Activated T-cell treated with anti-CD3 and anti-CD28 coated beads, Interleukin-2, amount 50 U/mL, for 48 hours (primary cell): ENCODE measurements around the gene CHAC2.
"Not testable (repeated sequence)": the region's sequence is repeated elsewhere in the genome, so short reads cannot be mapped to it uniquely, and the experiment has no call there.

Experiments used
- DNase-seq, 2 experiments: peaks; one replicate each; pipeline ENCODE4 v3.0.0-alpha.2; 2020

CHAC2 gene

DNA sequence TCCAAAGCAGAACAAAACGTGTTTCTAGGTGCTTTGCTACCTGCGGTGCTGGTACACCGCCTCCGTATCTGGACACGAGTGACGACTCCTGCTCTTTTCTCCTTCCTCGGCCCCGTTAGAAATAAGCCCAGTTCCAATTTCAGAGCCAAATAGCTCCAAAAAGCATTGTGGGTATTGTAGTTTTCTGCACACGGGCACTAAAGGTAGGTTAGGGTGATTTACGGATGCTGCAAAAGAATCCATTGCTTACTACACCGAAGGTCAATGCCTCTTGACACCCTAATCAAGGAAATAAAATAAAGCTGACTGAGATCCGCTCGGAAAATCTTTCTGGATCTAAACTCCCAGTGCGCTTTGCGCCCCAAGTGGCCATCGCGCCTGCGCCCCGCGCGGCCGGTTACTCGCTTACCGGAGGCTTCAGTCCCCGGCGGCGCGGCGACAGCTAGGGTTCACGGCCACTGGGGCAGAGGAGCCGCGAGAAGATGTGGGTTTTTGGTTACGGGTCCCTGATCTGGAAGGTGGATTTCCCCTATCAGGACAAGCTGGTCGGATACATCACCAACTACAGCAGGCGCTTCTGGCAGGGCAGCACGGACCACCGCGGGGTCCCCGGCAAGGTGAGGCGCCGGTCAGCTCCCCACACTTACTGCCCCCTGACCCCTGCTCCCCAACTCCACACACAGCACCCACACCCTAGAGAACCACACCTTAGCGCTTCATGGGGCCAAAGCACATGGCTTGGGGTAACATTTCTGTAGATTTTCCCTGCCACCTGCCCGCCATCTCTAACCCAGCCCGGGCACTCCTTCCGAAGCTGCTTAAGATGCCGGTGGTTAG is at the start of gene CHAC2:
TSS of gene CHAC2 (plus strand) at position 400 of the 837 bp plus-strand sequence. CDS start at position 483, 83 bp downstream.
- peak; percentile 89 to 90 for DNase-seq

DNA sequence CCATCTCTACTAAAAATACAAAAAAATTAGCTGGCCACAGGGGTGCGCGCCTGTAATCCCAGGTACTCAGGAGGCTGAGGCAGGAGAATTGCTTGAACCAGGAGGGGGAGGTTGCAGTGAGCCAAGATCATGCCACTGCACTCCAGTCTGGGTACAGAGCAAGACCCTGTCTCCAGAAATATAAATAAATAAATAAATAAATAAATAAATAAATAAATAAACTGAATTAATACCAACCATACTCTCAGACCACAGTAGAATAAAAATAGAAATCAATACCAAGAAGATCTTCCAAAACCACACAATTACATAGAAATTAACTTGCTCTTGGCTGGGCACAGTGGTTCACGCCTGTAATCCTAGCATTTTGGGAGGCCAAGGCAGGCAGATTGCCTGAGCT is 46.7 kb upstream of the CHAC2 start:
- DNase-seq: not testable (repeated sequence)

DNA sequence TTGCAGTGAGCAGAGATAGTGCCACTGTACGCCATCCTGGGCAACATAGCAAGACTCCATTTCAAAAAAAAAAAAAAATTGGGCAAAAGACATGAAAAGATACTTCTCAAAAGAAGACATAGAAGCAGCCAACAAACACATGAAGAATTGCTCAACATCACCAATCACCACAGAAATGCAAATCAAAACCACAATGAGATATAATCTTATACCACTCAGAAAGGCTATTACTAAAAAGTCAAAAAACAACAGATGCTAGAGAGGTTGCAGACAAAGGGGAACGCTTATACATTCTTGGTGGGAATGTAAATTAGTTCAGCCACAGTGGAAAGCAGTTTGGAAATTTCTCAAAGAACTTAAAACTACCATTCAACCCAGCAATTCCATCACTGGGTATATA is 43.1 kb upstream of the CHAC2 start:
- no peak for DNase-seq

- no peak for DNase-seq
Observed at GRCh38 chr2:53725662-53726061, 41.9 kb upstream of the CHAC2 start.

GRCh38 chr2:53727921-53728320 is 39.7 kb upstream of the CHAC2 start:
- DNase-seq: no peak

- DNase-seq: no peak
Observed at GRCh38 chr2:53729143-53729762, 38.4 kb upstream of the CHAC2 start.

GRCh38 chr2:53737091-53737490 is 30.5 kb upstream of the CHAC2 start:
- DNase-seq: no peak

DNA sequence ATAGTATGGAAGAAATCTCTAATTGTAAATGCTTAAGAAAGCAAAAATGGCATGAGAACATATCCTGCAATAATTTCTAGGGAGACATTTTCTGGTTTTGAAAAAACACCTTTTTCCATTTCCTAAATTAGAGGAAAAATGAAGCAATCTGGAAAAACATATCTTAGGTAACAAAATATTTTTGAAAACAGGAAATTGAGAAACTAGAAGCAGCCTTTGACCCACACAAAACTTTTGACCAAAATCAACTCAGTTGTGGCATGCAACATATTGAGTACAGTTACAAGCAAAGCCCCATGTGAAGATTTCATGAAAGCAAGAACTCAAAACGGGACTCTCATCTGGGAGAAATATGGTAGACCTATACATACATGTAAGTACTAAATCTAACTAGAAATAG is 28.6 kb upstream of the CHAC2 start:
- DNase-seq: no peak

DNA sequence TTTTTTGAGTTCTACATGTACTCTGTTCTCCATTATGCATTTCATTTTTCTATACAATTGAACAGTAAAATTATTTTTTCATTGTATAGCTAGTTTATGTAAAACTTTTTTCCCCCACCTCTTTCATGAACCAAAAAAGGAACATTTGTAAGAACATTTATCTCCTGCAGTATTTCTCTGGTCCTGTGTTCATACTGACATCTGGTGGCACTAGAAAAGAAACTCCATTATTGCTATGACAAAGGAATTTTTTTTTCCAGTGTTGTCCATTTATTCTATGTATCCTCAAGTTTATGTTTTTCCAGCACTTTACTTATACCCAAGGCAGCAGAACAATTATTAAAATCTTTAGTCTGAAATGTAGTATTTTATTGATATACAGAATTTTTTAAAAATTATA is 27.4 kb upstream of the CHAC2 start:
- no peak for DNase-seq

- DNase-seq: no peak
Observed at GRCh38 chr2:53744395-53745065, 23.1 kb upstream of the CHAC2 start.

DNA sequence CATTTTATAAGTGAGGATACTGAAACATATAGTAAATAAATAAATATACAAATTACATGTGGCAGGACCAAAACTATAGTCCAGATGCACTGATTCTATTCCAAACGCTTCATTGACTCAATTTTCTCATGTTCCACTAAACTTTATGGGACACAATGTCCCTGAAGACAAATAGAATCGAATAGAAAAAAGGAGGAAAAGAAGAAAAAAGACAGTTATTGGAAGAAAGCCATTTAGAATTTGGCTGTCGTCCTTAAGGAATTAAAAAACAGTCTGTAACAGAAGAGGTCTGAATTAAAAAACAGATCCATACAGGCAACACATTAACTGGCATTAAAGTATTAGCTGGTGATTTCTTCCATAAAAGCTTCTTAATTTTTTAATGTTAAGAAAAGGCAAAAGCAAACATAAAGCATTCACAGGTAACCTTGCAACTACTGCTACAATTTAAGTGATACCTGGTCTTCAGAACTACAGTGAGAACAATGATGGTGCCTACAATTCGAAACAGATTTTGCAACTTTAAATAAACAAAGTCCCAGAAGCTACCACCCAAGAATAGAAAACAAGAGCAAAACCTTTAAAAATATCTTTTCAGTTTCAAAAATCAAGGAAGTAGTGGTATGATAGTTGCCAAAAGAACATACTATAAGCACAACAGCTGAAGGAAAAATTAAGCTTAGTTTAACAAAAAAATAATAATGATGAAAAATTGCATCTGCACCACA is 17.4 kb upstream of the CHAC2 start:
- DNase-seq: no peak

DNA sequence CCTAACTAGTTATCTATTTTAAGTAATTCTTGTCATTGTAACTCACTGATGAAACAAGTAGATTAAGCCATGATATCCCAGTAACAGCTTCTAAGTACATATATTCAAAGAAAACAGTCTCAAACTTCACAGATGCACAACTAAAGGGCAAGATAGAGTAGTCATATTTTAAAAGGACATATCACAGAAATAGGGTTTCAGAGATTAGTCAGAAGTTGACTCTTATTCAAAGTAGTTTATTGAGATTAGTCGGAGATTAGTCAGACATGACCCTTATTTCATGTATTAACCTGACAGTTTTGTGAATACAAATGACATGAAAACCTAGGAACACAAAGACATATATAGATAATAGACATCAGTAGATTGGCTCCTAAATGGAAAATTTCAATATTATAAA is 15.9 kb upstream of the CHAC2 start:
- DNase-seq: no peak

DNA sequence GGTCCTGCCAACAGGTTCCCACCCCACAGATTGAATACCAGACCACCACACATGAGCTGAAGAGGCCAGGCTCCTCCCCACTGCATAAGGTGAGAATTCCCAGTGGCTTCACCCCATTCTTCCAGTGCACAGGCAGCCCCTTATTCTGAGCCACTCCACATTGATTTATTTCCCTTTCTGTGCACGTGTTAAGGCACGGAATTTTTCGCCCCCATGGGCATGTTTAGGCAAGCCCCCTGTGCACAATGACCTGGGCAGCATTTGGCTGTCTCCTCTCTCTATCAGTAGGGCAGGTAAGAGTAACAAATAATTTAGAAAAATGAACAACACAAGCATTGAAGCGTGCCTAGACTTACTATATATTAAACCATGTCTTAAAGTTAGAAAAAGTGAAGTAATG is 15.2 kb upstream of the CHAC2 start:
- DNase-seq: no peak

DNA sequence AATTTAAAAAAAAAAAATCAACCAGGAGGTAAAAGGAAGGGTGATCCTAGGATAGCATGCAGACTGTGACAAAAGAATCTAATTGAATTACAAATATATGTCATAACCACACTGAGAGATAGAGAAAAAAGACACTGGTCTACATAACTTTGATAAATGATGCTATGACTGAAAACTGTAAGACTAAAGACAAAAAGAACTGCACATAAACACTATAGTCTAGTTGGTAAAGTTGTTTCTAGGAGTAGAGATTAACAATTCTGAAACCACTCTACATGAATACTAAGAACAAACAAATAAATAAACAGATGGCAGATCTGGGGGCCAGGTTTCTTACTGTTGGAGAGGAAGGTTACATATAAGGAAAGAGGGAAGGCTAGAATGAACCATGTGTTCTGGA is 14.6 kb upstream of the CHAC2 start:
- no peak for DNase-seq

DNA sequence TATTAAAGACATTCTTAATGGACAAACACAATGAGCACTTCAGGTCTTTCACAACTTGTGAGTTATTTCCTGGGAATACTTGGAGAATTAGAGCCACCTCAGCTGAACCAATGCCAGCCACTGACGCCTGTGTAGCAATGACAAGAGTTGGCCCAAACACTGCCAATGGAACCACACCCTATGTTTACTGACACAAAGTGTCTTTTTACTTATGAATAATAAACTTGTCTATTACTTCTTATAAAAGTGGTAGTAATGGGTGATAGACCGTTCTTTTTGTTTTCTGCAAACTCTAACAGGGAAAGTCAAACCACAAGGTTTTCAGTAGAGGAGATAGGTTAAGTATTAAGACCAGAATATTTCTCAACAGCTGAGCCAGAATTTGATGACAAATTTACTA is 12.5 kb upstream of the CHAC2 start:
- no peak for DNase-seq

- no peak for DNase-seq
Observed at GRCh38 chr2:53756644-53757043, 11.0 kb upstream of the CHAC2 start.

DNA sequence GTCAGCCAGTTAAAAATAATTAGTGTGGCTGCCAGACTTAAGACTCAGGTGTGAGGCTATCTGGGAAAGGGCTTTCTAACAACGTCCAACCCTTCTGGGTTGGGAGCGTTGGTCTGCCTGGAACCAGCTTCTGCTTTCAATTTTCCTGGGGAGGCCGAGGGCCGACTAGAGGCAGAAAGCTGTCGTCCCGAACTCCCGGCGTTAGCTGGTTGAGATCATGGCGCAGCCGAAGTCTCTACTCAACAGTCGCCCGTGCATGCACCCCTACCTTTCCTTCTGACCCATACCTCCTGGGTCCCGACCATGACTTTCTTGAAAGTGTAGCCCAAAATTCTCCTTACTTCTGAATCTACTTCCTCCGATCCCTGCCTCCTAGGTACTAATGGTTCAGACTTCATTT is 10.4 kb upstream of the CHAC2 start:
- not testable (repeated sequence) for DNase-seq

- DNase-seq: no peak
Observed at GRCh38 chr2:53765767-53766166, 1.8 kb upstream of the CHAC2 start.

GRCh38 chr2:53768242-53768542 is 588 bp downstream of the CHAC2 start:
- DNase-seq: no peak

- no peak for DNase-seq
Observed at GRCh38 chr2:53769318-53769945, 1.8 kb downstream of the CHAC2 start.

GRCh38 chr2:53770264-53770663 is 2.7 kb downstream of the CHAC2 start:
- DNase-seq: no peak

GRCh38 chr2:53777134-53777533 is 9.5 kb downstream of the CHAC2 start:
- no peak for DNase-seq

- DNase-seq: no peak
Observed at GRCh38 chr2:53778536-53779162, 11.0 kb downstream of the CHAC2 start.
